ENCODE measurements around the gene GAS2L3.
"Not testable (repeated sequence)": the region's sequence is repeated elsewhere in the genome, so short reads cannot be mapped to it uniquely, and the experiment has no call there.

The GAS2L3 gene

DNA sequence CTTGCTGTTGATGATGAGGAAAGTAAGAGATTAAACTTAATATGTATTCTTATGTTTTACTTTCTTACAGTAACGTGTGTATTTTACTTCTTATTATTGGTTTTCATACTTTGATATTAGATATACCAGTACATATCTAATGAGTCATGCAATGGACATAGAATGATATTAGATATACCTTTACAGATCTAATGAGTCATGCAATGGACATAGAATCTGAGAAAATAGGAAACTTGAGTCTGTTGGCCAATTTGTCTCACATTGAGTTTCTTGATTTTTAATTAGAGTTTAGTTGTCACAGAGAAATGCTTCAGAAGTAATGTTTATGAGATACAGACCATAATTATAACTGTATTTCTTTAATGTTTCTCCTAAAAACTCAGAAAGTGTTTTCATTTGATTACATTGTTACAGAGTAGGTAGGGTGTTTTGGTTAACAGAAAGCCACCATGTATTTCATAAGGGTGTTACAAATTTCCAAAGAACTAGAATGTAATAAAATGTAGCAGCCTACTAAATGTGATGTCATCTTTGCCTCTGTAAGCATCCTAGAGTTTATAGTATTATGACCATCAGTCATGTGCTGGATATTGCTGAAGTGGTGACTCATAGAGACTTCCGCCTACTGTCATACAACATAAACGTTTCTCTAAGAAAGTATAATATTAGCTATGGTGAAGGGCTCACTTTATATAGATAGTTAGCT lies 3.0 kb downstream of the GAS2L3 start:
- peak; percentile 80 for DNase-seq

DNA sequence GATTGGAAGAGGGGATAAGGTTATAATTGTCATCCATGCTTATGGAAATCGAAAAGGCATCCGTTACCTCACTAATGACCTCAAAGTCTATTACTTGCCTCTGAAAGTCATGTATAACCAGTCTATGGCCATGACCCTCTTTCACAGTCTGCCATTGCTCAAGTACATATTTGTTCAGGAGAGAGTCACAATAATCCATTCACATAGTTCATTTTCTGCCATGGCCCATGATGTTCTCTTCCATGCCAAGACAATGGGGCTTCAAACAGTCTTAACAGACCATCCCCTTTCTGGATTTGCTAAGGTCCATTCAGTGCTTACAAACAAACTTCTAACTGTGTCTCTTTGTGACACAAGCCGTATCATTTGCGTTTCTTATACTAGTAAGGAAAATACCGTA lies 5.4 kb downstream of the GAS2L3 start:
- DNase-seq = no peak

DNA sequence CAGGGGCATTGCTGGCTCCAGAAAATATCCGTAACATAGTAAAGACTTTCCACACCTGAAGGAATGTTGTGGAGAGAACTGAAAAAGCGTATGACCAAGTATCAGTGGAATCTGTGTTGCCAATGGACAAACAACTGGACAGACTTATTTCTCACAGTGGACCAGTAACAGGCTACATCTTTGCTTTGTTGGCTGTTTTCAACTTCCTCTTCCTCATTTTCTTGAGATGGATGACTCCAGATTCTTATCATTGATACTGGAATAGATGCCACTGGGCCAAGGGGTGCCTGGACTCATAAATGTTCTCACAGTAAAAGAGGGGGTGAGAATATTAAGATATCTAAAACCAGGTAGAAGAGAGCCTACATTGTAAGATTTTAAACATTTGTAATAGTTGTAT lies 6.4 kb downstream of the GAS2L3 start:
- DNase-seq = no peak

DNA sequence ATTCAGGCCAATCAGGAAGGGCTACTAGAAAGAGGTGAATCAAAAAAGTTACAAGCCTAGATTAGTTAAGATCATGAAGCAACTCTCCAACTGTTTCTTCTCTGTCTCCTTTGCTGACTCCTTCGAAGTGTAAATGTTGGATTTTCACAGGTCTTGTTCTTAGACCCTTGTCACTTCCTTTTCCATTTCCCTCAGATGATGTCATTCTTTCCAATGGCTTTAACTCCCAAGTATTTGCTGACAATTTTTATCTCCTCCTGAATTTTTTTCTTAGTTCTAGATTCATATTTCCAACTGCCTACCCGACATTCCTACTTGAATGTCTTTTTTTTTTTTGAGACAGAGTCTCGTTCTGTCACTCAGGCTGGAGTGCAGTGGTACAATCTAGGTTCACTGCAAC lies 10.8 kb downstream of the GAS2L3 start:
- DNase-seq = no peak

DNA sequence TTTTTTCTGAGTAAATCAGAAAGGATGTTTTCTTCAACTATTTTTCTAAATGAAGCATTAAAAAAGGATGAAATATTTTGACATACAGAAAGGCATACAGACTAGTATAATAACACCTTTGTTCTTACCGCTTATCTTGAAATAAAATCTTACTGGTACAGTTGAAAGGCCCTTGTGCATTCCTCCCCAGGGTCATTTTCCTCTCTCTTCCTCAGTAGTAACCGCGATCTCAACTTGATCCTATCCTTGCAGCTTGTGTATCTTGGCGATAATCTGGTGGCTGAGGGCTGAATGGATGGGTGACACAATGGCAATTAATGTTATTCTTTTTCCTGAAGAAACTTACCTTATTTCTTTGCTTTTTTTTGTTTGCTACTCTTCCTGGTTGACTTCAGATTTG lies 18.5 kb downstream of the GAS2L3 start:
- no peak for DNase-seq

DNA sequence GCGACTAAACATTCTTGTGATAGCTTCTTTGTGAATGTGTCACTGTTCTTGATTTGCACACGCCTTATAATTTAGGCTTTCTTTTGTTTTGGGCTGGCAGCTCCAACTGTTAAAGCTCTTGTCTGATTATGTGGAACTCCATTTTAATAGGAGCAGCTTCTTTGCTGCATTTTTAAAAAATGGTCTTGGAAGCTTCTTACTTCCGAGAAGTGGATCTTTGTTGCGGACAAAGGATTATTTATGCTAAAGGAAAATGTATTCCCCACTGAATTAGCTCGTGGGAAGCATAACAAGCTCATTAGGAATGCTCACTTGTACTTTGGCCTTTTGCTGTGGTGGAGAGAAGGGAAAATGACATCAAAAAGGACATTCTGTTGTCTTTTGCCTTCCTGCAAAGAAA lies 20.0 kb downstream of the GAS2L3 start:
- DNase-seq = no peak

DNA sequence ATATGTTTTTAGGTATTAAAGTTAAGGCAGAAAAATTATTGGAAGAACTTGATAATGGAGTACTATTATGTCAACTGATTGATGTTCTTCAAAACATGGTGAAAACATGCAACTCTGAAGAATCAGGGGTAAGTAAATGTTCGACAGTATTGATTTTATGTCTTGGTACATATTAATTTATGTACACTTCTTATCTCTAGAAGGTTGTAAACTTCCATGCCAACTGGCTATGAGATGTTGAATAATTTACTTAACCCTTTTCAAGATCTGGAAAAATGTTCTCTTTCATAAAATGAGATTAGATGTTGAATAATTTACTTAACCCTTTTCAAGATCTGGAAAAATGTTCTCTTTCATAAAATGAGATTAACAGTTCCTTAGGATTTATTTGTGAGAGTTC lies 28.1 kb downstream of the GAS2L3 start:
- no peak for DNase-seq

DNA sequence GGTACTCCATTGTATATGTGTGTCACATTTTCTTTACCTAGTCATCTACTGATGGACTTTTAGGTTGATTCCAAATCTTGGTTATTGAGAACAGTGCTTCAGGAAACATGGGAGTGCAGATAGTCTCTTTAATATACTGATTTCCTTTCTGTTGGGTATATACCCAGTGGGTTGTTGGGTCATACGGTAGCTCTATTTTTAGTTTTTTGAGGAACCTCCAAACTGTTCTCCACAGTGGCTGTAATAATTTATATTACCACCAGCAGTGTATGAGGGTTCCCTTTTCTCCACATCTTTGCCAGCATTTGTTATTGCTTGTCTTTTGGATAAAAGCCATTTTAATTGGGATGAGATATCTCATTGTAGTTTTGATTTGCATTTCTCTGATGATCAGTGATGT lies 29.5 kb downstream of the GAS2L3 start:
- not testable (repeated sequence) for DNase-seq

DNA sequence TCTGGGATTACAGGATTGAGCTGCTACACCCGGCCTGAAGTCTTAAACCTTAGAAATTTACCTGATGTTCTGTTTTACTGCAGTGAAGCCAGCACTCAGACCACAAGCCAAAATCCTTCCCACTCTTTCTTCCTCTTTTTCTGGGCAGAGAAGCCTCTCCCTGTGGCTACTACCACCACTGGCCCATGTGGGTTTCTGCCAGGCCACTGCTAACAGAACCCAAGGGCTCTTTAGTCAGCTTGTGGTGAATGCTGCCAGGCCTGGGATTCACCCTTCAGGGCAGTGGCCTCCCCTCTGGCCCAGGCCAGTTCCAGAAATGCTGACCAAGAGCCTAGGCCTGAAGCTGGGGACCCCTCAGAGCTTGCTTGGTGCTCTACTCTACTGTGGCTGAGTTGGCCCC lies 35.3 kb downstream of the GAS2L3 start:
- no peak for DNase-seq

DNA sequence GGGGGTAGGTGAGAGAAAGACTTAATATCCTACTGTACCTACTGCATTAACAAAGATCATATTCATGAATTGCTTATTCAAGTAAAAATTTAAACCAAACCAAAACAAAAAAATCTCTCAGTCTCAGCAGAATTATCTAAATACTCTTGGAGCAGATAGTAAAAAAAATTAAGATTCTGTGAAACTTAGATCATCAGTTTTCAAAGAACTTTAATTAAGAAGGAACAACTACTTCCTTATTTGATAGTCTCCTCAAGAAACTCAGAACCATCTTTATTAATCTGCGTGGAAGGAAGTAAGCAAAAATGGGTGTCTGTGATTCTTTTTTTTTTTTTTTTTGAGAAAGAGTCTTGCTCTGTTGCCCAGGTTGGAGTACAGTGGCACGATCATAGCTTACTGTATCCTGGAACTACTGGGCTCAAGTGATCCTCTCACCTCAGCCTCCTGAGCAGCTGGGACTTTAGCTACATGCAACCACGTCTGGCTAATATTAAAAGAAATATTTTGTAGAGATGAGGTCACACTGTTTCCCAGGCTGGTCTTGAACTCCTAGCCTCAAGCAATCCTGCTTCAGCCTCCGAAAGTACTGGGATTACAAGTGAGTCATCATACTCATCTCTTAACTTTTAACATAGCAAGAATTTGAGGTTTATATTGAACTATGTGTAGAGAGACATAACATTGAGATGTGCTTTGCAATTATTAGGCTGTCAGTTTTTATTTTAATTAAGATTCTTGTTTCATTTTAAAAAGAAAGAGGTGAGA lies 37.4 kb downstream of the GAS2L3 start:
- peak; percentile 9 for DNase-seq

DNA sequence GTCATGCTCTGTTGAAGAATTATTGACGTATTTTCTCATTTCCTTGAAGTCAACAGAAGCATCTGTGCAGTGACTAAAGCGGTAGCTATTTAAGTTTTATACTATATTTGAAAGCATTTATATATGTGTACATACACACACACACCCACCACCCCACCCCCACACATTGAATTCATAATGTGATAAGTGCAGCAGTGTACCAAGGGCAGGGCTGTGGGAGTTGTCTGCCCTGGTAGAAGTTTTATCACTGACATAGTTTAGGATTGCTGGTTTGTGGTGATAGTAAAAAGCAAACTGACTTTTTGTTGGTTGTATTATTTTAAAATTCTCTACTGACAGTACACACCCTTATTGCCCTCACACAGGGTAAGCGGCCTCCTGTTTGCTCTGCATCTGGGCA lies 39.1 kb downstream of the GAS2L3 start:
- DNase-seq = peak; percentile 15

DNA sequence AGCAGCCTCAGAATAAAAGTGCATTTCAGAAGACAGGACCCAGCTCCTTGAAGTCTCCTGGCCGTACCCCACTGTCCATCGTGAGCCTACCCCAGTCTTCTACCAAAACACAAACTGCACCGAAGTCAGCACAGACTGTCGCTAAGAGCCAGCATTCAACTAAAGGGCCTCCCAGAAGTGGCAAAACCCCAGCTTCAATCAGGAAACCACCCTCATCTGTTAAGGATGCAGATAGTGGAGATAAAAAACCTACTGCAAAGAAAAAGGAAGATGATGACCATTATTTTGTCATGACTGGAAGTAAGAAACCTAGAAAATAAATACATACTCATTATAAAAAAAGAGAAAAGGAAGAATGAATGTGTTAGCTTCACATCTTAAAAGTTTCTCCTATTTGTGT lies 51.1 kb downstream of the GAS2L3 start:
- no peak for DNase-seq

DNA sequence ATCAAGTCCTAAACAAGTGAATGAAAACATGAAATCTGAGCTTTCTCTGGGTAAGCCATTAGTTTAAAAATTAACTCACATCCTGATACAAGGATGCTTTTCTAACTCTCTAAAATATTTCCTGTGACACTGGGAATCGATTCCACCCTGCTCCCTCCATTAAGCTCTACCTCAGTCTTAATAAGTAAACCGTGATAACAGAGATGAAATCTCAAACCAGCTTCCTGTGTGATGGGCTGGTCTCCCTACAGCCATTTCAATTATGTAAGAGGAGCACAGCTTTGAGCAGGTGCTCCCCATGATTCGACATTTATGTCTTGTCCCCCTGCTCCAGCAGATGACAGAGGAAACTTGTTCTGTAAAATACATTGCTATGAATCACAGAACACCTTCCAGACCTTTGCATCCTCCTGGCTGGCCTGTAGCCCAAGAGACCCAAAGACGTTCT lies 59.0 kb downstream of the GAS2L3 start:
- DNase-seq = no peak

DNA sequence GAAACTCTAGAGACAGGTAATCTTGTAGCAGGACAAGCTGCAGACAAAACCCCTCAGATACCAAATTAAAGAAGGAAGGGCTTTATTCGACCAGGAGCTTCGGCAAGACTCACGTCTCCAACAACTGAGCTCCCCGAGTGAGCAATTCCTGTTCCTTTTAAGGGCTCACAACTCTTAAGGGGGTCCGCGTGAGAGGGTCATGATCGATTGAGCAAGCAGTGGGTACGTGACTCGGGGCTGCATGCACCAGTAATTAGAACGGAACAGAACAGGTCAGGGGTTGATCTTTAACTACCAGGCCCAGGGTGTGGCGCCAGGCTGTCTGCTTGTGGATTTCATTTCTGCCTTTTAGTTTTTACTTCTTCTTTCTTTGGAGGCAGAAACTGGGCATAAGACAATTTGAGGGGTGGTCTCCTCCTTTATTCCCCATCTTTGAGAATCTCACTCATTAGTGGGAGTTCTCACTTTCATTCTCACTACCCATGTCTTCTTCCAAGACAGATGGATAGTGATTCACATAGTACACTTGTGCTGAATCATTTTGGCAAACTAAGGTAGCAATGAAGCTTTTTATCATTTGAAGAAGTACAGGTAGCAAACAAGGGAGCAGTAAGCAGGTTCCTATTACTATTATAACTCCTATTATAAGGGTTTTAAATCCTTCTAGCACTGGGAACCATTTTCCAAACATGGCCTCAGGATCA lies 59.8 kb downstream of the GAS2L3 start:
- DNase-seq = not testable (repeated sequence)

DNA sequence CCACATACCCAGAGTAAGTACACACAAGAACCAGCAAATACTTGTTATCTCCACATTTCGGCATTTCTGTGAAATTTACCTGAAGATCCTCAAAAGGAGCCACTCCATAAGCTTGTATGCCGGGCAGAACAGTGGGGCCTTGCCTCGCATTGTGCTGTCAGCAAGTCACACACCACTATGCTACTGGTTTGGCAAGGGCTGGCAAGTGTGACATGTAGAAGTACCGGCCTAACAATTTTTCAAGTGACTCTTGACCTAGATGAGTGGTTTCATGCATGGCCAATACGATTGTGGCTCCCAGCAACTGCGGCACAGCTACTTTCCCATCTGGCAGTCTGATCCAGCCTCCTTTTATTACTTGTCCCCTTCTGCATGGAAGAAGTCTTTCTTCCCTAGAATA lies 69.8 kb downstream of the GAS2L3 start:
- DNase-seq = no peak

DNA sequence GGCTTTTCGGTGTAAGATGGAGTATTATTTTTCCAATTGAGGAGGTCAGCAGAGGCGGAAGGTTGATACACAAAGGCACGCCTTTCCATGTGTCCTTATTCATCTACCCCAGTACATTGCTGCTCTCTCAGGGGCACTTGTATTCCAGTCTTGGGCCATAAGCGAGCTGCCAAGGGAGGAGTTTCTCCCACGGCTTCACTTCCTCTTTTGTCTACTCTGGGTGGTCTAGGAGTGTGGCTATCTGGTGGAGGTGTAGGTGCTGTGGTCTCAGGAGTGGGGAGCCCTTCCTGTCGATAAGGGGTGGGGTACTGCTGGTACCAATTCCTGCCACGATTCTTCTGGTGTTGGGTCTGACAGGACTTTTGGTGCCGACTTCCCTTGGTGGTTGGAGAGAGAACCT lies 73.4 kb downstream of the GAS2L3 start:
- DNase-seq = no peak

DNA sequence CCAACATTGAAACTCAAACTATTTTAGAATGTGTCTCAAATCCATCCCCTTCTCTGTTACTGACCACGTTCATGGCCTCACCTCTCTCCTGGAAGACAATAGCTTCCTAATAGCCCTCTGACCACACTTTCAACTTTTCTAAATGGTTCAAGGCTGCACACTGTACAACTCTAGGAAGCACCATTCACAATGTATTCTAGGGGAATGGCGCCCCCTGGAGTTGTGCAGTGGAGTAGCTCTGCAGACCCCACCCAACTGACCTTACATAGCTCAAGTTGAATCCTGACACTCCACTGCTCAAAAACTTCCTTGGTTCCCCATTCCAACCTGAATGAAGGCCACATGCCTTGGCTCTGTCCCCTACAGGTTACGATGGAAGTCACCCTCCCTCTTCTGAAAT lies 77.6 kb downstream of the GAS2L3 start:
- no peak for DNase-seq

DNA sequence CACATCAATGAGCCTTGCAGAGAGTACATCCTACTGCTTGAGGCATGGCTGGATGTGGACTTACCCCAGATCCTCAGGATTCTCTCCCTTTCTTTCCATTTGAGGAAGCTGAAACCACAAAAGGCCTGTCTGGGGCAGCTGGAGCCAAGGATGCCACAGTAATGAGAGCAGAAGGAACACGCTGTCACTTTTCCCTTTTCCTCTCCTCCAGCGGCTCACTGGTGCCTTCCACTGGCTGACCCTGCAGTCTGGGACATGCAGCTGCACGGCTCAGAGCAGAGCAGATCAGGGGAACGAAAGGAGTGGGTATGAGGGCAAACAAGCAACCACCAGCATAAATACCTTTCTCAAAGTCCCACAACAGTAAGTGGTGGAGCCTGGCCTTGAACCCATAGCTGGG lies 78.2 kb downstream of the GAS2L3 start:
- DNase-seq = no peak

DNA sequence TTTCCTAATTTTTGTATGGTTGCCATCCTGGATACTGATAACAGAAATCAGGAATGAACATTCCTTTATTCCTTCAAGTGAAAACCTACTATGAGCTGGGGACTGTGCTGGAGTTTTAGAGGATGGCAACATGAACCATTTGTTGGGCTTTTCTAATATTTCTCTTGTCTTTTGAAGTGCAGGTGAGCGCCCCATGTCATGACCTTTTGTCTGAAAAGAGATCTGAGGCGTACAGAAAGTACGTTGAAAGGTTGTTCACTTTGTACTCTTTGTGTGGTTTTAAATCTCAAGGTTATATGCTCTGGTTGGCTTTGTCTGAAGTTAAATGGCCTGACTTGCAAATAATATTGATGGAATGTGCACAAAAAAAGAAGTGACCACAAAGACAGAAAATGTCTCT lies 79.0 kb downstream of the GAS2L3 start:
- DNase-seq = no peak

DNA sequence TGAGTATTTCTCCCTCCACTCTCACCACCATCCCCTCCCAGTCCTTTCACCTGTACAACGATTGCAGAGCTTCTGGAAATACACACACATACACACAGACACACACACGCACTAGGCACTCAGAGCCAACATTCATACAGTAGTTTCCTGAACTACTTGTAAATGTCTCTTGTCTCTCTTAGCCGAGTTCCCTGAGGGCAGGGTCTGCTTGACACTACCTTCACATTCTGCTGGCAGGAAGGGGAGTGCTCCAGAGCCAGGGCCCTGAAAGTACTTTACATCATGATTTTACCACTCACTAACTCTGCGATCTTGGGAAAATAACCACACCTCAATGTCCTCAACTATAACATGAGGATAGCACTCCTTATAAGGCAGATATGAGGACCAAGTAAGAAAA lies 82.7 kb downstream of the GAS2L3 start:
- no peak for DNase-seq

DNA sequence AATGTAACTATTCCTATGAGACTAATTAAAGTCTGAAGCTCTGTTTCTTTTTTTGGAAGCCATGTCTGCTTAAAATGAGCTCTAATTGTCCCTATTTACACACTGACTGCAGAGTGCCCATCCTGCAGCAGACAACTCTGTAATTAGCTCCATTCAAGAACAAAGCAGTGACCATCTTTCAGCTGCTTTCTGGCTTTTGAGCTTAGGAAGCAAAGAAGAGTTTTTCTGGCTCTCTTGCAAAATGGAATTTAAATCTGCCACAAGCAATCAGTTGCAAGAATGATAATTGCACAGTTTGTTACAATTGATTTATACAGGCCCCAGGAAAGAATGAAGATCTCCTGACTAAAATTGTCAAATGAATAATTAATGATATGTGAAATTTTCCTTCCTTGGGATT lies 83.4 kb downstream of the GAS2L3 start:
- no peak for DNase-seq

DNA sequence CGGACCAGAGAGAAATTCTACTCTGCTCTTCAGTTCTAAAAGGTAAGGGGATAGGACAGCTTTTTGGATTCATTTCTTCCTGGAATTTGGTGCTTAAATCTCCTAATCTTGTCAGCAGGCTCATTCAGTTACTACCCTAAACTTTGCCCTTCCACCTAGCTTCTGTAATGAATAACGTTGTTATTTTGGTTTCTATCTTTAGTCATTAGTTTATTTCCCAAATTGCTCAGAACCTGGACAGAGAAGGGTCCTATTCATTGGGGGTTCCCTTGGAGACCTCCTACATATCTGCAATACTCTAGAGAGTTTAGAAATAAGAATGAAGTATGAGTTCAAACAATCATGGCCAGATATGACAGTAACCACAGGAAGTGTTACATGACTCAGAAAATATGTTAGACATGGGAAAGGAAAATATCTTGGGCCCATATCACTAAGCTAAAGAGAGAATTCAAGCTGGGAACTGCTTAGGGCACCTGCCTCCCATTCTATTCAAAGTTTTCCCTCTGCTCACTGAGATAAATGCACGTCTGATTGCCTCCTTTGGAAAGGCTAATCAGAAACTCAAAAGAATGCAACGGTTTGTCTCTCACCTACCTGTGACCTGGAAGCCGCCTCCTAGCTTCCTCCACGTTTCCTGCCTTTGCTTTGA lies 87.9 kb downstream of the GAS2L3 start:
- DNase-seq = peak; percentile 83

DNA sequence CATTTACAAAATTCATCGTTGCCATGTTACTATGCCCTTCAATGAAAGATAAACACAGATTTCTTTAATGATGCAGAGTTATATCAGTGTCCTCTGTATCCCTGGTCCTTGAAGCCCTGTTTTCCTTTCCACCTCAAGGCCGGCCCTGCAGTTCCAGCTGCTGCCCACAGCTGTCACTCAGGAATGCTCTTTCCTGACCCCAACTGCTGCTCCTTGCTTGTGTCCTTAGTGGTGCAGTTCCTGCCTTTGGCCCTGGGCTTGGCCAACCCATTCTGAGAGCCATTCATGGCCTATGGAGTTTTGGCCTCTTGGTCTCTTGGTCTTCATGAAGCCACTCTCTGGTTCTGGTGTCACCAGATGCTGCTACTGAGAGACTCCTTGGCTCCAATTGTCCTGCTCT lies 93.1 kb downstream of the GAS2L3 start:
- no peak for DNase-seq

Measured in NCI-H226 (cell line).